SK-MEL-5 (cell line): ENCODE measurements around the gene CDH26. TPM values are rescaled to one million over a fixed set of nuclear protein-coding genes. Genes with fewer than 3 reads are reported as not detected.

Experiments
- DNase-seq: peaks from one replicate; pipeline ENCODE4 v3.0.0-alpha.2; 2016; ENCODE audit warnings: low read depth, low spot score
- in situ Hi-C: cut with HindIII; loops from 2 replicates; pipeline ENCODE4 v1.10.0; 2016; ENCODE audit warnings: low sequenced_read_pairs, high pct_unique_total_duplicates, low pct_unique_long_range_greater_than_20kb
- total RNA-seq: library from RNA; depleted of rRNA; stranded (reverse); fragments of >200 nt; shearing (Covaris generic); gene quantifications from 2 replicates; pipeline ENCODE4 v1.2.3, GENCODE V29; 2014

Gene CDH26
- total RNA-seq, 1 experiment from 2014 or later = 0.45 TPM

GRCh38 chr20:60048634-60049521, 90.7 kb downstream of the CDH26 start:
- DNase-seq = peak; percentile 29
- in situ Hi-C loops = no loop called here

GRCh38 chr20:60049601-60050000, 91.4 kb downstream of the CDH26 start:
- in situ Hi-C loops = no loop called here
- no peak for DNase-seq

GRCh38 chr20:60050193-60050947, 92.1 kb downstream of the CDH26 start:
- DNase-seq = peak; percentile 8

GRCh38 chr20:60051911-60052310, 93.7 kb downstream of the CDH26 start:
- in situ Hi-C loops = no loop called here
- DNase-seq = no peak

More at GRCh38 chr20:60050193-60050947, 92.1 kb downstream of the CDH26 start:
- in situ Hi-C loops = no loop called here

GRCh38 chr20:60052322-60052721, 94.1 kb downstream of the CDH26 start:
- no peak for DNase-seq
- in situ Hi-C loops = no loop called here

GRCh38 chr20:60053125-60053817, 95.0 kb downstream of the CDH26 start:
- DNase-seq = no peak
- in situ Hi-C loops = no loop called here

GRCh38 chr20:60053818-60054190, 95.6 kb downstream of the CDH26 start:
- in situ Hi-C loops = no loop called here
- no peak for DNase-seq

- in situ Hi-C loops = no loop called here
- no peak for DNase-seq
Measured at GRCh38 chr20:60054716-60055634, 96.8 kb downstream of the CDH26 start.

GRCh38 chr20:60055740-60056139, 97.5 kb downstream of the CDH26 start:
- in situ Hi-C loops = no loop called here
- no peak for DNase-seq

GRCh38 chr20:60056407-60057122, 98.3 kb downstream of the CDH26 start:
- DNase-seq = no peak
- in situ Hi-C loops = no loop called here

GRCh38 chr20:60057123-60057865, 99.1 kb downstream of the CDH26 start:
- DNase-seq = peak; percentile 76
- in situ Hi-C loops = no loop called here

- in situ Hi-C loops = no loop called here
- DNase-seq = no peak
Measured at GRCh38 chr20:60057866-60058807, 99.9 kb downstream of the CDH26 start.

- in situ Hi-C loops = no loop called here
- no peak for DNase-seq
Measured at GRCh38 chr20:60058879-60059278, 100.7 kb downstream of the CDH26 start.

GRCh38 chr20:60060006-60060557, 101.9 kb downstream of the CDH26 start:
- no peak for DNase-seq
- in situ Hi-C loops = no loop called here

- no peak for DNase-seq
- in situ Hi-C loops = no loop called here
Measured at GRCh38 chr20:60060593-60060992, 102.4 kb downstream of the CDH26 start.
